ENCODE results near the gene MMP24OS.
A peak's percentile ranks its signal among the peaks of the same experiment; 100 is the strongest.

MMP24OS gene

DNA sequence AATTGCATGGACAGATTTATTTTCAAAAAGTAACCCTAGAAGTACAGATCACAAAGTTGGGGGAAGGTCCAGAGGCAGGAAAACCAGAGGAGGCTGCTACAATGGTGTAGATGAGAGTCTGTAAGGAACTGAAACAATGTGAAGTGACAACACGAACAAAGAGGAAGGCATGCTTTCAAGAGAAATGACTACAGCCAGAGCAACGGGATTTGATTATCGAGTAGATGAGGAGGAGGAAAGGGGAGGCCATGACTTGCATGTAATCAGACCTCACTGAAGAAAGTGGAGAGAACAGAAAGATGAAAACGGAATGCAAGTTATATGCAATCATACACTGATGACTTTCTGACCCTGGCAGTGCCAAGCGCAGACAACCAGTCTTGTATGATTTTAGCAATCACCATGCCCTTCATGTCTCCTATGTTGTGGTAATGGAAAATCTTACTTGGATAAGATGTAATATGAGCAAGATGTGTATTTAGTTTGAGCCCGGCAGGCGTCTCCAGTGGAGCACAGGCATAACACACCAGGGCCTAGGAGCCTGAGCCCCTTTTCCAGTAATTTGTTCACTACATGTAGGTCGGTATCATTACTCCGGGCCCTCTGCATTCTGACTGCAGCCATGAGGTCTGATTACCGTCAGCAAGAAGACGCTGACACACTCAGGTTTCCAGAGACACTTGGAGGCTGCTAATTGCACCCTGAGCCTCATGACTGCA lies 48.3 kb upstream of the MMP24OS start:
- no peak overlapping the region for H3K27ac ChIP-seq (ENCODE audit: low read length)
- no peaks in the 10 kb centered on the region for H3K36me3 ChIP-seq (replicated peaks; ENCODE audit: low read depth, low read length)
- no peak for TF ChIP-seq CTCF (IDR thresholded peaks at IDR 0.05; ENCODE audit: low read depth, low read length)
- no peak for TF ChIP-seq EZH2phosphoT487 (IDR thresholded peaks at IDR 0.05; ENCODE audit: low read depth)
- H3K79me2 ChIP-seq (ENCODE audit: low read length) = no peaks in the 10 kb centered on the region
- no peak overlapping the region for H2AFZ ChIP-seq (ENCODE audit: low read depth, low read length)
- peak overlapping the region; percentile 11; the same call in 1 of the 2 replicates for H3K4me3 ChIP-seq (ENCODE audit: low read length)
- H4K20me1 ChIP-seq (ENCODE audit: insufficient read depth, low read length) = no peaks in the 10 kb centered on the region
- H3K9ac ChIP-seq (ENCODE audit: low read length) = no peak overlapping the region
- H3K27me3 ChIP-seq (ENCODE audit: low read depth, low read length) = no peaks in the 10 kb centered on the region
- peaks cover 18% of the 10 kb centered on the region for H3K4me1 ChIP-seq (ENCODE audit: low read length)
- H3K9me3 ChIP-seq (ENCODE audit: insufficient read depth, low read length) = no peaks in the 10 kb centered on the region
- H3K4me2 ChIP-seq (ENCODE audit: low read length) = peak overlapping the region; percentile 55

DNA sequence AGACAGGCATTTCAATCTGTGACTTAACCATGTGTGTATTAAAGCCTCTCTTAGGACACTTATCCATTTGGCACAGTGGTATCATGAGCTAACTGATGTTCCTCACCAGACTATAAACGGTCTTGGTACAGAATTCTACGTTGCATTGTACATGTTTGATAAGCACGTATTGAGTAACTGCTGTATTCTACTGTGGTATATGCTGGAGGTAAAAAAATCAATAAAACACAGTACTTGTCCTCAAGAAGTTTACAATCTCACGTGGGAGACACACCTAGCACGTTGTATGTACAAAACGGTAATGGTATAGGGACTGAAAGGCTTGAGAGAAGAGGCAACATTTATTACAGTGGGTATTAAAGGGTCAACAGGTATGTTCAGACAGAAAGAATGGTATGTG lies 47.5 kb upstream of the MMP24OS start:
- Histone ChIP-seq H4K20me1 (ENCODE audit: insufficient read depth, low read length) (no peaks in the 10 kb centered on the region), H3K4me2 (ENCODE audit: low read length) (peak overlapping the region; percentile 55), H3K27me3 (ENCODE audit: low read depth, low read length) (no peaks in the 10 kb centered on the region), H3K4me1 (ENCODE audit: low read length) (peaks cover 22% of the 10 kb centered on the region), H3K27ac (ENCODE audit: low read length) (no peak overlapping the region), H3K4me3 (ENCODE audit: low read length) (no peak overlapping the region), H3K9me3 (ENCODE audit: insufficient read depth, low read length) (no peaks in the 10 kb centered on the region), H3K36me3 (replicated peaks; ENCODE audit: low read depth, low read length) (no peaks in the 10 kb centered on the region), H3K9ac (ENCODE audit: low read length) (no peak overlapping the region), H3K79me2 (ENCODE audit: low read length) (no peaks in the 10 kb centered on the region), H2AFZ (ENCODE audit: low read depth, low read length) (no peak overlapping the region)
- TF ChIP-seq EZH2phosphoT487 (IDR thresholded peaks at IDR 0.05; ENCODE audit: low read depth) (no peak), CTCF (IDR thresholded peaks at IDR 0.05; ENCODE audit: low read depth, low read length) (no peak)

DNA sequence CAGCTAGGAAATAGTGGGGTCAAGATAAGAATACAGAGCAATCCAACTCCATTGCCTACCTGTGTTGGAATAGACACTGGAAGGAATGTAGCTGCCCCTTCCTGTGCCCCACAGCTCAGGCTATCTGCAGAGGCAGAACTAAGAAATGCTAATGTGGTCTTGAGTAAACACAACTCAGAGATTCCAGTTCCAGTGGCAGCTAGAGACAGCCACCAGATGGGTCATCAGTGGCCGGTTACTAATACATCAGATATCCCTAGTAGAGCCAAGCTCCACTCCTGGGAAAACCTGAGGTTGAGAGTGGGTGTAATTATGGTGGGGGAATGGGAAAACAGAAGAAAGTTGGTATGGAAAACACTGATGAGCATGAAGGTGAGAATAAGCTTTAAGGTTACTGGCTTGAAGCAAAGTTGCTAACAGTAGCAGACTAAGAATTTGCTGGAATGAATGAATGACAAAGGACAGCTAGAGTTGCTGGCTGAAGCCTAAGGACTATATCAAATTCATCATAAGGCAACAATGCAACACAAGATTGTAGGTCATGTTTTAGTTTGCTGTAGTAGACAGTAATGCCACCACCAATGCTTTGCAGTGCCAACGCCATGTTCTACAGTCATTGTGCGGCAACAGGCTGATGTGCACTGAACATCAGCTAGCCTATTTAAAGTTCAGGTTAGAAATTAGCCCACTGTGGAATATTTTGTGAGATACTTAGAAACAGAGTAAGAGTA lies 42.6 kb upstream of the MMP24OS start:
- H3K4me2 ChIP-seq (ENCODE audit: low read length) = no peak overlapping the region
- H3K4me1 ChIP-seq (ENCODE audit: low read length) = peaks cover 23% of the 10 kb centered on the region
- H3K9me3 ChIP-seq (ENCODE audit: insufficient read depth, low read length) = no peaks in the 10 kb centered on the region
- no peak overlapping the region for H3K9ac ChIP-seq (ENCODE audit: low read length)
- no peak overlapping the region for H3K27ac ChIP-seq (ENCODE audit: low read length)
- H3K79me2 ChIP-seq (ENCODE audit: low read length) = no peaks in the 10 kb centered on the region
- no peak overlapping the region for H3K4me3 ChIP-seq (ENCODE audit: low read length)
- no peaks in the 10 kb centered on the region for H4K20me1 ChIP-seq (ENCODE audit: insufficient read depth, low read length)
- TF ChIP-seq EZH2phosphoT487 (IDR thresholded peaks at IDR 0.05; ENCODE audit: low read depth) (no peak), CTCF (IDR thresholded peaks at IDR 0.05; ENCODE audit: low read depth, low read length) (no peak)
- H3K27me3 ChIP-seq (ENCODE audit: low read depth, low read length) = no peaks in the 10 kb centered on the region
- H2AFZ ChIP-seq (ENCODE audit: low read depth, low read length) = no peak overlapping the region
- no peaks in the 10 kb centered on the region for H3K36me3 ChIP-seq (replicated peaks; ENCODE audit: low read depth, low read length)

DNA sequence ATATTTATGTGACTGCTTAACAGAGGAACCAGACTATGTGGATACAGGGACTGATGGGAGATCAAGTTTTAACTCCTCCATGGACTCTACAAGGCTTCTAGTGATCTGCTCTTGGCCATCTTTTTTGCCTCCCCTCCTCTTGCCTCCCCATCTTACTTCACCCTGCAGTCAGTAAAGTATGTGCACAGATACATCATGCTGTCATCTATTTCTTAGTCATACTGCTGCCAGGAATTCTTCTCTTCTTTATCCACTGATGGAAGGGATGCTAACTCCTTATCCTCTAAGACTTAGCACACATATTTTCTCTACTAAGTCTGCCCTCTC lies 41.9 kb upstream of the MMP24OS start:
- no peaks in the 10 kb centered on the region for H3K36me3 ChIP-seq (replicated peaks; ENCODE audit: low read depth, low read length)
- no peaks in the 10 kb centered on the region for H3K9me3 ChIP-seq (ENCODE audit: insufficient read depth, low read length)
- no peak overlapping the region for H3K27ac ChIP-seq (ENCODE audit: low read length)
- H3K9ac ChIP-seq (ENCODE audit: low read length) = no peak overlapping the region
- TF ChIP-seq EZH2phosphoT487 (IDR thresholded peaks at IDR 0.05; ENCODE audit: low read depth) = no peak
- TF ChIP-seq CTCF (IDR thresholded peaks at IDR 0.05; ENCODE audit: low read depth, low read length) = no peak
- H3K4me2 ChIP-seq (ENCODE audit: low read length) = no peak overlapping the region
- no peak overlapping the region for H3K4me3 ChIP-seq (ENCODE audit: low read length)
- no peaks in the 10 kb centered on the region for H3K27me3 ChIP-seq (ENCODE audit: low read depth, low read length)
- no peaks in the 10 kb centered on the region for H4K20me1 ChIP-seq (ENCODE audit: insufficient read depth, low read length)
- peaks cover 19% of the 10 kb centered on the region for H3K4me1 ChIP-seq (ENCODE audit: low read length)
- no peaks in the 10 kb centered on the region for H3K79me2 ChIP-seq (ENCODE audit: low read length)
- no peak overlapping the region for H2AFZ ChIP-seq (ENCODE audit: low read depth, low read length)

All from OCI-LY3 (cell line).